HG02943 (cell line): Measurements from ENCODE around the gene PLEKHH1.
"Not testable (repeated sequence)": the region's sequence is repeated elsewhere in the genome, so short reads cannot be mapped to it uniquely, and the experiment has no call there.

Experiments
- ATAC-seq: cut with Tn5 transposase; IDR thresholded peaks from one replicate; pipeline ENCODE4 v1.9.1; 2021; ENCODE audit warnings: mild to moderate bottlenecking, low read depth, moderate library complexity; ENCODE audit not compliant: unreplicated experiment

Gene PLEKHH1

GRCh38 chr14:67619446-67620216 lies 86.5 kb downstream of the PLEKHH1 start, which contains the start of gene ARG2:
ARG2 (plus strand) TSS chr14:67619920; CDS start chr14:67619978, 58 bp downstream.
- peak; percentile 89 for ATAC-seq

GRCh38 chr14:67620217-67620785 lies 87.2 kb downstream of the PLEKHH1 start:
- no peak for ATAC-seq

GRCh38 chr14:67622675-67623074 lies 89.6 kb downstream of the PLEKHH1 start:
- ATAC-seq, result no peak

GRCh38 chr14:67623114-67623513 lies 90.0 kb downstream of the PLEKHH1 start:
- ATAC-seq, result no peak

- not testable (repeated sequence) for ATAC-seq
These were observed 93.0 kb downstream of the PLEKHH1 start for GRCh38 chr14:67626131-67626530.

GRCh38 chr14:67627519-67627918 lies 94.4 kb downstream of the PLEKHH1 start:
- no peak for ATAC-seq

GRCh38 chr14:67630186-67630585 lies 97.1 kb downstream of the PLEKHH1 start:
- no peak for ATAC-seq

GRCh38 chr14:67630938-67631337 lies 97.8 kb downstream of the PLEKHH1 start:
- no peak for ATAC-seq

- no peak for ATAC-seq
These were observed 100.5 kb downstream of the PLEKHH1 start for GRCh38 chr14:67633451-67634147.

- no peak for ATAC-seq
These were observed 103.3 kb downstream of the PLEKHH1 start for GRCh38 chr14:67636361-67636919.

GRCh38 chr14:67638642-67639041 lies 105.6 kb downstream of the PLEKHH1 start:
- no peak for ATAC-seq
